H9 (cell line): ENCODE measurements around the gene CFAP99. TPM values are rescaled to one million over a fixed set of nuclear protein-coding genes. Genes with fewer than 3 reads are reported as not detected.

Experiments
- DNase-seq: peaks from one replicate; pipeline ENCODE4 v3.0.0-alpha.2; 2017
- H2AFZ ChIP-seq: one replicate; pipeline ENCODE4 v1.6.1; 2013; ENCODE audit warnings: mild to moderate bottlenecking, low read length, control low read depth, moderate library complexity
- H2AK5ac ChIP-seq: 2 replicates; pipeline ENCODE4 v1.6.1; 2013; ENCODE audit warnings: low read length, control low read depth, mixed read lengths; ENCODE audit not compliant: insufficient read length
- H2BK120ac ChIP-seq: one replicate; pipeline ENCODE4 v1.6.1; 2013; ENCODE audit warnings: low read depth, mild to moderate bottlenecking, low read length, control low read depth, inconsistent platforms; ENCODE audit not compliant: poor library complexity, severe bottlenecking
- H2BK12ac ChIP-seq: 2 replicates; pipeline ENCODE4 v1.6.1; 2013; ENCODE audit warnings: low read length, control low read depth, mixed read lengths, low read depth; ENCODE audit not compliant: insufficient read length
- H2BK15ac ChIP-seq: 2 replicates; pipeline ENCODE4 v1.6.1; 2013; ENCODE audit warnings: low read depth, low read length, control low read depth
- H2BK20ac ChIP-seq: one replicate; pipeline ENCODE4 v1.6.1; 2013; ENCODE audit warnings: low read depth, mild to moderate bottlenecking, low read length, control low read depth, inconsistent platforms; ENCODE audit not compliant: poor library complexity, severe bottlenecking
- H2BK5ac ChIP-seq: 2 replicates; pipeline ENCODE4 v1.6.1; 2013; ENCODE audit warnings: low read length, control low read depth, mixed read lengths; ENCODE audit not compliant: insufficient read length
- H3K14ac ChIP-seq: 2 replicates; pipeline ENCODE4 v1.6.1; 2013; ENCODE audit warnings: low read length, control low read depth; ENCODE audit not compliant: insufficient read depth
- H3K18ac ChIP-seq: 2 replicates; pipeline ENCODE4 v1.6.1; 2013; ENCODE audit warnings: low read depth, mild to moderate bottlenecking, mixed read lengths, low read length, control low read depth; ENCODE audit not compliant: insufficient read length
- H3K23ac ChIP-seq: 2 replicates; pipeline ENCODE4 v1.6.1; 2013; ENCODE audit warnings: low read length, control low read depth, mixed read lengths, low read depth; ENCODE audit not compliant: insufficient read length
- H3K23me2 ChIP-seq: 2 replicates; pipeline ENCODE4 v1.6.1; 2013; ENCODE audit warnings: low read depth, mild to moderate bottlenecking, mixed read lengths, low read length, control low read depth; ENCODE audit not compliant: insufficient read length, poor library complexity, severe bottlenecking
- H3K27ac ChIP-seq: 2 replicates; pipeline ENCODE4 v1.5.1; 2013; ENCODE audit warnings: low read length, control low read depth, mixed read lengths, low read depth; ENCODE audit not compliant: insufficient read length
- H3K27me3 ChIP-seq: 2 replicates; pipeline ENCODE4 v1.6.1; 2013; ENCODE audit warnings: low read length, control low read depth, inconsistent platforms; ENCODE audit not compliant: insufficient read depth
- H3K4ac ChIP-seq: 2 replicates; pipeline ENCODE4 v1.6.1; 2013; ENCODE audit warnings: low read depth, mild to moderate bottlenecking, control low read depth, inconsistent platforms, low read length, moderate library complexity
- H3K4me1 ChIP-seq: 2 replicates; pipeline ENCODE4 v1.6.1; 2013; ENCODE audit warnings: low read length, control low read depth, inconsistent platforms; ENCODE audit not compliant: insufficient read depth
- H3K4me2 ChIP-seq: 2 replicates; pipeline ENCODE4 v1.6.1; 2013; ENCODE audit warnings: low read length, control low read depth, mixed read lengths; ENCODE audit not compliant: insufficient read length, insufficient read depth
- H3K56ac ChIP-seq: 2 replicates; pipeline ENCODE4 v1.6.1; 2013; ENCODE audit warnings: low read depth, mild to moderate bottlenecking, mixed read lengths, low read length, control low read depth; ENCODE audit not compliant: insufficient read length
- H3K79me1 ChIP-seq: 2 replicates; pipeline ENCODE4 v1.6.1; 2013; ENCODE audit warnings: low read depth, mild to moderate bottlenecking, moderate library complexity, low read length, control low read depth, inconsistent platforms; ENCODE audit not compliant: insufficient read depth, poor library complexity, severe bottlenecking
- H3K79me2 ChIP-seq: 2 replicates; pipeline ENCODE4 v1.6.1; 2013; ENCODE audit warnings: low read length, control low read depth, inconsistent platforms; ENCODE audit not compliant: insufficient read depth
- H3K9ac ChIP-seq: 2 replicates; pipeline ENCODE4 v1.6.1; 2013; ENCODE audit warnings: low read length, control low read depth, mixed read lengths; ENCODE audit not compliant: insufficient read length; ENCODE audit errors: extremely low read depth
- H3K9me3 ChIP-seq: one replicate; pipeline ENCODE4 v1.6.1; 2013; ENCODE audit warnings: low read depth, low read length, inconsistent platforms; ENCODE audit not compliant: control insufficient read depth
- H3T11ph ChIP-seq: one replicate; pipeline ENCODE4 v1.6.1; 2013; ENCODE audit warnings: mild to moderate bottlenecking, low read length, control low read depth, inconsistent platforms
- H4K20me1 ChIP-seq: one replicate; pipeline ENCODE4 v1.6.1; 2013; ENCODE audit not compliant: control insufficient read depth, insufficient read length, insufficient read depth
- H4K5ac ChIP-seq: 2 replicates; pipeline ENCODE4 v1.6.1; 2013; ENCODE audit warnings: low read depth, mild to moderate bottlenecking, mixed read lengths, low read length, control low read depth; ENCODE audit not compliant: insufficient read length
- H4K8ac ChIP-seq: replicated peaks from 2 replicates; pipeline ENCODE4 v1.6.1; 2013; ENCODE audit warnings: low read length, control low read depth, mixed read lengths, low read depth; ENCODE audit not compliant: insufficient read length
- H4K91ac ChIP-seq: 2 replicates; pipeline ENCODE4 v1.6.1; 2013; ENCODE audit warnings: low read depth, mild to moderate bottlenecking, moderate library complexity, mixed read lengths, low read length, control low read depth; ENCODE audit not compliant: insufficient read length
- H3K27ac Mint-ChIP-seq, 3 experiments: 2 replicates in 2 of 3; 3 replicates in 1 of 3; pipeline ENCODE4 v1.8.0; 2020 to 2021; ENCODE audit warnings: mixed read lengths in 3 of 3, mild to moderate bottlenecking in 1 of 3, moderate library complexity in 1 of 3
- H3K27me3 Mint-ChIP-seq: 2 replicates; pipeline ENCODE4 v1.8.0; 2021; ENCODE audit warnings: low read depth, mild to moderate bottlenecking, moderate library complexity, mixed read lengths
- H3K36me3 Mint-ChIP-seq, 3 experiments: 2 replicates in 2 of 3; 3 replicates in 1 of 3; pipeline ENCODE4 v1.8.0; 2020 to 2021; ENCODE audit warnings: low read depth in 3 of 3, mixed read lengths in 3 of 3; ENCODE audit not compliant: insufficient read depth in 1 of 3
- H3K4me1 Mint-ChIP-seq, 2 experiments: 2 replicates each; pipeline ENCODE4 v1.8.0; 2020; ENCODE audit warnings: mixed read lengths in 2 of 2
- H3K4me3 Mint-ChIP-seq, 2 experiments: 2 replicates in 1 of 2; 3 replicates in 1 of 2; pipeline ENCODE4 v1.8.0; 2020 to 2021; ENCODE audit warnings: mild to moderate bottlenecking in 2 of 2, mixed read lengths in 2 of 2, moderate library complexity in 1 of 2
- H3K9me3 Mint-ChIP-seq, 2 experiments: 2 replicates in 1 of 2; 3 replicates in 1 of 2; pipeline ENCODE4 v1.8.0; 2020; ENCODE audit warnings: mild to moderate bottlenecking in 2 of 2, mixed read lengths in 2 of 2, moderate library complexity in 1 of 2
- CTCF ChIP-seq: fragments of 200-600 bp; sonication (generic); conservative IDR thresholded peaks from 3 replicates; pipeline ENCODE4 v1.8.0; 2021; ENCODE audit warnings: antibody characterized with exemption, mild to moderate bottlenecking
- WGBS: extraction: QIAGEN DNeasy Blood & Tissue Kit; methylation state at CpG from one replicate; pipeline ENCODE4 v1.1.7; 2013; ENCODE audit warnings: missing lambda C conversion rate, low lambda C conversion rate, mixed read lengths; ENCODE audit not compliant: insufficient read length; ENCODE audit errors: extremely low coverage; 5-methylcytosine and 5-hydroxymethylcytosine counted together
- total RNA-seq: library from RNA; stranded (reverse); gene quantifications from 2 replicates; pipeline ENCODE4 v1.2.1, GENCODE V29; 2021

CFAP99 gene
- total RNA-seq, 1 experiment from 2014 or later: 0.35 TPM

DNA sequence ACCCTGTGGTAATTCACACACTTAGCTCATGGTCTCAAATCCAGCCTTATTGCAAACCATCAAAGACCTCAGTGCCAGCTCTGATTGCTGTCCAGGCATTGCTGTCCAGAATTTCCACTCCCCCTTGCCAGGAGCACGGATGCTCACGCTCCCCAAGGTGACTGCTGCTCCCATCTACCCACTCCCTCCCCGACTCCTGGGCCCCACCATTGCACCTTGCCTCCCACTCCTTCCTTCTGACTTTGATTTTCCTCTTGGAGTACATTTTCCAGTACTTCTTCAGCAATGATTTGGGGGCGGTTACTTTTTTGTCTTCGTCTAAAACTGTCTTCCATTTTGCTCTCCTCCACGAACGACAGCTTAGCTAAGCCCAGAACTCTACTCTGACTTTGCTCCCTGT lies 11.8 kb upstream of the CFAP99 start:
- Histone ChIP-seq H3K18ac (no peak overlapping the region), H2BK12ac (no peak overlapping the region), H2BK15ac (no peak overlapping the region), H2BK20ac (no peak overlapping the region), H3K27ac (no peak overlapping the region), H3K56ac (no peak overlapping the region), H3K23ac (no peak overlapping the region), H3K23me2 (peaks cover 3% of the 10 kb centered on the region), H2AK5ac (no peak overlapping the region), H4K91ac (no peak overlapping the region), H4K5ac (no peak overlapping the region), H3K9me3 (no peaks in the 10 kb centered on the region), H2AFZ (no peak overlapping the region), H3K79me2 (no peaks in the 10 kb centered on the region), H4K20me1 (no peaks in the 10 kb centered on the region), H3K4me1 (peaks cover 6% of the 10 kb centered on the region; the same call in 1 of the 2 replicates), H3T11ph (no peak overlapping the region), H3K9ac (no peak overlapping the region), H3K4me2 (no peak overlapping the region), H2BK120ac (no peak overlapping the region), H3K27me3 (no peaks in the 10 kb centered on the region), H3K4ac (no peak overlapping the region), H2BK5ac (no peak overlapping the region), H4K8ac (no peak overlapping the region), H3K14ac (no peak overlapping the region), H3K79me1 (no peaks in the 10 kb centered on the region)
- WGBS: no CpG with 5 or more reads among the region's 7 CpGs
- Mint-ChIP-seq H3K4me3 (no peak overlapping the region), H3K36me3 (no peaks in the 10 kb centered on the region; a peak in 1 of 7 replicates), H3K27me3 (peaks cover 15% of the 10 kb centered on the region), H3K9me3 (no peaks in the 10 kb centered on the region), H3K27ac (no peak overlapping the region), H3K4me1 (peaks cover 26 to 39% of the 10 kb centered on the region in 2 experiments)
- no peak for TF ChIP-seq CTCF
- no peak for DNase-seq
